ENCODE data around the gene KCNMA1. TPM values are rescaled to one million over a fixed set of nuclear protein-coding genes. Genes with fewer than 3 reads are reported as not detected.
"Not testable (repeated sequence)": the region's sequence is repeated elsewhere in the genome, so short reads cannot be mapped to it uniquely, and the experiment has no call there.

The KCNMA1 gene
- total RNA-seq, 2 donors from 2014 or later: 168 to 188 TPM

DNA sequence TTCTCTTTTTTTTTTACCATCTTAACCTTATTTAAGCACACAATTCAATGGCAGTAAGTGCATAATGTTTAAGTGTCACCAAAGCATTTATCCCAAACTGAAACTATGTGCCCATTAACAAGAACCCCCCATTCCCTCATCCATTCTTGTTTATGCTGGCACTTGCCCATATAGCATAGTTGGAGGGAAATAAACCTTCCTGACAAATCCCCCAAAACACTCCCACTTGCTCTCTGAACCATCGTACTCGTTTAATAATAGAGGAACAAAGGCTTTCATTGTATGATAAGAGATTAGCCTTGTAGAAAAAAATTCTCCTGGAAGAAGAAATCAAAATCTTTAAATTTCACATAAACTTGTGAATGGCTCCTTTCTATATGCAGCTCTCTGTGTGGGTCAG, 26.4 kb upstream of the KCNMA1 start:
- Histone ChIP-seq H3K4me3 (no peak overlapping the region), H3K9me3 (no peaks in the 10 kb centered on the region), H3K4me1 (ENCODE audit: control insufficient read depth in 1 of 2, low read depth in 2 of 2) (no peaks in the 10 kb centered on the region), H3K27me3 (replicated peaks; ENCODE audit: insufficient read depth) (no peaks in the 10 kb centered on the region), H3K36me3 (no peaks in the 10 kb centered on the region), H3K27ac (no peak overlapping the region)
- DNase-seq (ENCODE audit: low spot score) (no peak), ATAC-seq (ENCODE audit: insufficient number of reproducible peaks, low FRiP score, low read depth) (no peak)
- TF ChIP-seq CTCF (IDR thresholded peaks at IDR 0.05): no peak

GRCh38 chr10:77661674-77662073, 24.1 kb upstream of the KCNMA1 start:
- H3K9me3 ChIP-seq: no peaks in the 10 kb centered on the region
- ATAC-seq (ENCODE audit: insufficient number of reproducible peaks, low FRiP score, low read depth) (no peak), DNase-seq (ENCODE audit: low spot score) (no peak)
- H3K36me3 ChIP-seq: no peaks in the 10 kb centered on the region
- H3K27me3 ChIP-seq (replicated peaks; ENCODE audit: insufficient read depth): no peaks in the 10 kb centered on the region
- H3K4me3 ChIP-seq: no peak overlapping the region
- no peaks in the 10 kb centered on the region for H3K4me1 ChIP-seq (ENCODE audit: control insufficient read depth in 1 of 2, low read depth in 2 of 2)
- no peak overlapping the region for H3K27ac ChIP-seq
- TF ChIP-seq CTCF (IDR thresholded peaks at IDR 0.05): no peak

DNA sequence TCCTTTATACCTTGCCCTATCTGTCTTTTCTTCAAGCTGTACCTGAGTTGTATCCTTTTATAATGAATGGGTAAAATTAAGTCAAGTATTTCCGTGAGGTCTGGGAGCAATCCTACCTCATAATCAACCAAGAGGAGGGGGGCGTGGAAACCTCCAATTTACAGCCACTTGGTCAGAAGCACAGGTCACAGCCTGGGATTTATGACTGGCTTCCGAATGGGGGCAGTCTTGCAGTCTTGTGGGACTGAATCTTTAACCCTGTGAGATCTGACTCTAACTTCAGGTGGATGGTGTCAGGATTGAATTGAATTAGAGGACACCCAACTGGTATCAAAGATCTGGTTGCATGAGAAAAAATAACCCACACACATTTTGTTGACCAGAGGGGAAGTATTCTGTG, 23.5 kb upstream of the KCNMA1 start:
- TF ChIP-seq CTCF (IDR thresholded peaks at IDR 0.05): no peak
- H3K4me1 ChIP-seq (ENCODE audit: control insufficient read depth in 1 of 2, low read depth in 2 of 2): no peaks in the 10 kb centered on the region
- H3K36me3 ChIP-seq: no peaks in the 10 kb centered on the region
- no peak for ATAC-seq (ENCODE audit: insufficient number of reproducible peaks, low FRiP score, low read depth)
- no peak for DNase-seq (ENCODE audit: low spot score)
- H3K4me3 ChIP-seq: no peak overlapping the region
- no peaks in the 10 kb centered on the region for H3K27me3 ChIP-seq (replicated peaks; ENCODE audit: insufficient read depth)
- H3K9me3 ChIP-seq: no peaks in the 10 kb centered on the region
- no peak overlapping the region for H3K27ac ChIP-seq

DNA sequence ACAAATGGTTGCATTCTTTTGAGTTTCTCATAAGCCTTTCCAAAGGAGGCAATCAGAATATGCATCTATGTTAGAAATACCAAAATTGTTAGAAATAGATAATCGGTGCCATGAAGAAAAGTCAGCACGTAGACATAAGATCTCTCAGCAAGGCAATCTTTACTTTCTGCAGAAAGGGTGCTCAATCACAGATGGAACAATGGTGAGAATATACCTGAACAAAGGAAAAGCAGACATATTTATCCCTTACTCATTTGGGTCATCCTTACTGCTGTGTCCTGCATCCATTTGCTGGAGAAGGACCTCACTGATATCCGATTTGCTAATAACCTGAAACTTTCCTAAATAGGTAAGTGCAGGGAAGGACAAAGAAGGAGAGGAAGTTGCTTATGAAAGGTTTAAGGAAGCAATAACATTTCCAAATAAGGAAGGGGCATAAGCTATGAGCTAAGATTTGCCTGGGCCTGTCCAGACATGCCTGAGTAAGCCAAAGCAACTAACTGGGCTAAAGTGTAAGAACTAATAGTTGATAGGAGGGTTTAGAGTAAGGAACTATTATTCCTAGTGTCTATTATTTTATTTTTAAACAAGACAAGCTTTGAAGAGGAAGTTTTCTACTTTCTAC, 21.6 kb upstream of the KCNMA1 start:
- not testable (repeated sequence) for H3K36me3 ChIP-seq; DNase-seq (ENCODE audit: low spot score); H3K4me1 ChIP-seq (ENCODE audit: control insufficient read depth in 1 of 2, low read depth in 2 of 2); H3K27me3 ChIP-seq (replicated peaks; ENCODE audit: insufficient read depth); H3K27ac ChIP-seq; H3K9me3 ChIP-seq; H3K4me3 ChIP-seq; ATAC-seq (ENCODE audit: insufficient number of reproducible peaks, low FRiP score, low read depth)

DNA sequence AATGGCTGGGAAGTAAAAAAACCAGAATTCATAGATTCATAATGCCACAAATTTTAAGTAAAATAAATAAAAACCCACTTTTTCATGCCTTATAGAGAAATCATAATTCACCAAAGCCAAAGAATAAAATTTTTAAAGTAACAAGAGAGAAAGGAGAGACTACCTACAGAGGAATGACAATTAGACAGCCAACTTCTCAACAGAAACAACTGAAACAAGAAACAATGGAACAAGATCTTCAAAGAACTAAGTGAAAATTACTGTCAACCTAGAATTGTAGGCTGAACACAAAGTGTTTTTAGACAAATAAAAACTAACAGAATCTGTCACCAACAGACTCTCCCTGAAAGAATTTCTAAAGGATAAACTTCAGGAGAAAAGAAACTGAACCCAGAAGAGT, 15.6 kb upstream of the KCNMA1 start:
- ATAC-seq (ENCODE audit: insufficient number of reproducible peaks, low FRiP score, low read depth): no peak
- no peaks in the 10 kb centered on the region for H3K27me3 ChIP-seq (replicated peaks; ENCODE audit: insufficient read depth)
- no peak for TF ChIP-seq CTCF (IDR thresholded peaks at IDR 0.05)
- no peak for DNase-seq (ENCODE audit: low spot score)
- H3K4me1 ChIP-seq (ENCODE audit: control insufficient read depth in 1 of 2, low read depth in 2 of 2): no peaks in the 10 kb centered on the region
- H3K27ac ChIP-seq: no peak overlapping the region
- H3K9me3 ChIP-seq: peaks cover 8% of the 10 kb centered on the region
- H3K36me3 ChIP-seq: no peaks in the 10 kb centered on the region
- H3K4me3 ChIP-seq: no peak overlapping the region
